Measurements from ENCODE around the gene CYTL1. TPM values are rescaled to one million over a fixed set of nuclear protein-coding genes. Genes with fewer than 3 reads are reported as not detected.

The CYTL1 gene
- total and polyA plus RNA-seq, 9 of the 15 experiments (the other 6 are each of a cell fraction or from before 2014, with no cell fraction given) = not detected

- TF ChIP-seq SMC3 (conservative IDR thresholded peaks at IDR 0.05; ENCODE audit: insufficient read depth, low read depth, low read length) (no peak), ATF7 (IDR thresholded peaks at IDR 0.05) (peak; percentile 25; the same call in 1 of the 2 replicates), TAL1 (IDR thresholded peaks at IDR 0.05) (peak; percentile 87), HCFC1 (IDR thresholded peaks at IDR 0.05; ENCODE audit: low read depth, low read length) (no peak), PPARD (CRISPR knock-in tag; IDR thresholded peaks at IDR 0.05) (no peak), KLF1 (tag; IDR thresholded peaks at IDR 0.05) (no peak), FOXJ2 (tag; IDR thresholded peaks at IDR 0.05) (peak; percentile 58), CTBP1 (IDR thresholded peaks at IDR 0.05; ENCODE audit: borderline replicate concordance) (peak; percentile 60; the same call in 1 of the 2 replicates), ATF6 (CRISPR knock-in tag; IDR thresholded peaks at IDR 0.05) (no peak), MTA2 (IDR thresholded peaks at IDR 0.05; ENCODE audit: low read depth) (peak; percentile 79), MLX (CRISPR knock-in tag; conservative IDR thresholded peaks at IDR 0.05) (no peak), ZNF217 (CRISPR knock-in tag; IDR thresholded peaks at IDR 0.05) (no peak), ZNF644 (tag; IDR thresholded peaks at IDR 0.05; ENCODE audit: low read depth) (peak; percentile 65; the same call in 1 of the 2 replicates), REST (IDR thresholded peaks at IDR 0.05; ENCODE audit: borderline replicate concordance) (no peak), REST (CRISPR knock-in tag; IDR thresholded peaks at IDR 0.05; ENCODE audit: low read depth) (no peak)
Measured at GRCh38 chr4:5037553-5038551, 18.6 kb upstream of the CYTL1 start (continued).
